Spleen (tissue), 7 donors: ENCODE results near the gene NDUFC2.

Source experiments
- CTCF ChIP-seq, 11 experiments: fragments of 200-600 bp in 7 of 11; fragments of 450-650 bp in 4 of 11; sonication (generic) in 4 of 11; IDR thresholded peaks in 8 of 11; conservative IDR thresholded peaks in 3 of 11; 1 replicate in 7 of 11; 2 replicates in 4 of 11; pipeline versions ENCODE4 v1.4.0 to v1.8.0; 2016 to 2021; ENCODE audit warnings: antibody characterized with exemption in 11 of 11, inconsistent platforms in 4 of 11, mild to moderate bottlenecking in 1 of 11
- POLR2A ChIP-seq, 3 donors: fragments of 450-650 bp; IDR thresholded peaks; one replicate each; pipeline ENCODE4 v1.5.1; 2017; ENCODE audit warnings: antibody characterized with exemption in 3 of 3, mild to moderate bottlenecking in 1 of 3
- POLR2AphosphoS5 ChIP-seq, 3 donors: sonication (generic); formaldehyde crosslinking; IDR thresholded peaks; one replicate each; pipeline ENCODE4 v1.5.1; 2017; ENCODE audit warnings: antibody characterized with exemption in 3 of 3
- donor health status: DM: no; HTN: no; CAD: no; lungs with moderate emphysema.
- donor health status: DM: no; HTN: no; CAD: no.
- donor health status: DM: no; HTN: no; CAD: no.

GRCh38 chr11:78100261-78100660, 20.6 kb upstream of the NDUFC2 start:
- no peak for TF ChIP-seq CTCF (IDR thresholded peaks at IDR 0.05 in 8 of 11, conservative IDR thresholded peaks at IDR 0.05 in 3 of 11)
- no peak for TF ChIP-seq POLR2A (IDR thresholded peaks at IDR 0.05)
- TF ChIP-seq POLR2AphosphoS5 (IDR thresholded peaks at IDR 0.05), result no peak
